NT2/D1 (cell line): ENCODE measurements around the gene RASEF.

Source experiments
- DNase-seq: peaks from one replicate; pipeline ENCODE4 v3.0.0-alpha.2; 2011; ENCODE audit warnings: low read depth, low spot score
- H3K27me3 ChIP-seq: 2 replicates; pipeline ENCODE4 v1.6.0; 2011; ENCODE audit warnings: mild to moderate bottlenecking; ENCODE audit not compliant: insufficient read length, insufficient read depth
- H3K36me3 ChIP-seq: 2 replicates; pipeline ENCODE4 v1.6.1; 2011; ENCODE audit warnings: mild to moderate bottlenecking, low read length, mixed read lengths; ENCODE audit not compliant: insufficient read depth, insufficient read length
- H3K4me1 ChIP-seq: 2 replicates; pipeline ENCODE4 v1.5.1; 2011; ENCODE audit not compliant: insufficient read depth, insufficient read length
- H3K4me3 ChIP-seq: 2 replicates; pipeline ENCODE4 v1.5.1; 2011; ENCODE audit warnings: low read depth; ENCODE audit not compliant: insufficient read length
- H3K9ac ChIP-seq: 2 replicates; pipeline ENCODE4 v1.6.0; 2011; ENCODE audit warnings: low read depth; ENCODE audit not compliant: insufficient read length
- H3K9me3 ChIP-seq: 2 replicates; pipeline ENCODE4 v1.5.1; 2011; ENCODE audit warnings: mild to moderate bottlenecking, low read length; ENCODE audit not compliant: insufficient read depth
- SUZ12 ChIP-seq: IDR thresholded peaks from 2 replicates; pipeline ENCODE4 v1.6.1; 2011; ENCODE audit not compliant: insufficient read length, insufficient read depth; ENCODE audit errors: extremely low read depth
- YY1 ChIP-seq: IDR thresholded peaks from 2 replicates; pipeline ENCODE4 v1.6.1; 2011; ENCODE audit not compliant: insufficient read length, insufficient read depth
- ZNF274 ChIP-seq: IDR thresholded peaks from 2 replicates; pipeline ENCODE4 v1.6.1; 2011; ENCODE audit warnings: mild to moderate bottlenecking, low read depth, low read length

The RASEF gene

DNA sequence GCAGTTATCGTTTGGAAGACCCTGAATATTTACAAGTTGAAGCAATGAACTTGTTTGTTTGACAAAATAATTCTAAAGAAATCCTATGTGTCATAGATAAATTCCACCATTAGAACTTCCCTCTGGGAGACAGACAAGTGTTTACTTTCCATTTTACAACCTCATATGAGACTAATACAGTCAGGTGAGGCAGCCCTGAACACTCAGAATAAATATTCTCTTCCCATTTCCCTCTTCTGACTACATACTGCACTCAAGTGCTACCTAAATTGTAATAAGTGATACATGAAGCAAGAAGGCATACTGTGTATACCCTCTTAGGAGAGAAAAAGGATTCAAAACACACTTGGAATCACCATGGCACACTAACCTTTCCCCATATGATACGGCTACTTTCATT, 6.8 kb downstream of the RASEF start:
- Histone ChIP-seq H3K9ac (no peak overlapping the region), H3K36me3 (no peaks in the 10 kb centered on the region), H3K27me3 (peaks cover 11% of the 10 kb centered on the region), H3K4me3 (no peak overlapping the region), H3K9me3 (no peaks in the 10 kb centered on the region), H3K4me1 (no peaks in the 10 kb centered on the region)
- no peak for TF ChIP-seq YY1
- no peak for TF ChIP-seq ZNF274
- TF ChIP-seq SUZ12, result no peak
- DNase-seq, result no peak

DNA sequence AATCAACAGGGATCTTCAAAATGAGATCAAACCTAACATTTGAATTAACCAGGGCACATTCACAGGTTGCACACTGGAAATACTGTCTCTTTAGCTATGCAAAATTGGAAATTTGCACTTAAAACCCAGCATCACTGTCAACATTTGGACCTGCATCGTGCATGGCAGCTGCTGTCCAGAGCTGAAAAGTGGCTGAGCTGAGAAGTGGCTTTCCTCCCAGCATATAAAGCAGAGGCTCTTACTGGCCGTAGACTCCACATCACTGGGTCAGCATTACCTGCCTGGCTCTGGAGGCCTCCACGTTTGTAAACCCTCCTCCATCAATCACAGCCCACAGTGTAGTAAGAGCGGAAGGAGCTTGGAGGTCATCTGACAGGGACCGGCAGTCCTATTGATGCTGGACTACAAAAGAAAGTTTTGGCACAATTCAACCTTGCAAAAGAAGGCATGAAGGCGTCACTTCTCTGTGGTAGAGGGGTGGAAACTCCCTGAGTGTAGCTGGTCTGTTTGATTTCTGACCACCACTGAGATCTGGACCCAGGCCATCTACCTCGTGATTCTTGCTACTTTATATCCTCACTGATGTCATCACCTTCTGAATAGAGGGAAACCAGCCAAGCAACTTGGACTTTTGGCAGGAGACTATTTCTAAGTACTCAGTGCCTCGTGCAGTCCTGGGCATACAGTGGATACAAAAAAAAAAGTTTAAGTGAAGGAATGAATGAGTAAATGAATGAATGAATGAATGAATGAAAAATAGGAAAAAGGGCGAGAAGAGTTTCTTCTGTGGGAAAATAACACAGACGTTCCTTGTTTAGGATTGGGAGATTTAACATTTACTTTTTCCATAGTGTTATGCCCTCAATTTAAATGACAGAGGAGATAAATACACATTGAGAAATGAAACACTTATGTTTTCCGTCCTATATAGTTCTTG, 14.8 kb downstream of the RASEF start:
- Histone ChIP-seq H3K4me1 (no peaks in the 10 kb centered on the region), H3K4me3 (no peak overlapping the region), H3K9ac (no peak overlapping the region), H3K36me3 (no peaks in the 10 kb centered on the region), H3K9me3 (no peaks in the 10 kb centered on the region), H3K27me3 (no peaks in the 10 kb centered on the region)
- no peak for TF ChIP-seq YY1
- no peak for DNase-seq

DNA sequence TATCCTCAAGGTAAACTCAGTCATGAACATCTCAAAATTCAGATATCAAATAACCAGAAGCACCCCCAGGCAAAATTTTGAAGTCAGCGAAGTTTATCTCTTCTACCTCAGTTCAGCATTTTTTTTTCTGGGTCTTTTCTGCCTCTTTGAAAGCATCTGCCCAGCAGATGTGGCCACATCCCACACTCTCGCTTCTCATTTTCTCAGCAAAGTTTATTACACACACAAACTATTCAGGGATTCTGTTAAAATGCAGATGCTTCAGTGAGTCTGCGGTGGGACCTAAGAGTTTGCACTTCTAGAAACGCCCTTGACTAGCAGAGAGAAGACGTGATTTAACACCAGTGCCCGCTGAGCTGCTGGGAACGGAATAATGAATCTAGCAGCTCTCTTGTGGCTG, 19.3 kb downstream of the RASEF start:
- TF ChIP-seq YY1 (no peak), ZNF274 (no peak), SUZ12 (no peak)
- Histone ChIP-seq H3K4me3 (no peak overlapping the region), H3K9me3 (no peaks in the 10 kb centered on the region), H3K9ac (no peak overlapping the region), H3K36me3 (no peaks in the 10 kb centered on the region), H3K27me3 (no peaks in the 10 kb centered on the region), H3K4me1 (no peaks in the 10 kb centered on the region)
- DNase-seq, result no peak

DNA sequence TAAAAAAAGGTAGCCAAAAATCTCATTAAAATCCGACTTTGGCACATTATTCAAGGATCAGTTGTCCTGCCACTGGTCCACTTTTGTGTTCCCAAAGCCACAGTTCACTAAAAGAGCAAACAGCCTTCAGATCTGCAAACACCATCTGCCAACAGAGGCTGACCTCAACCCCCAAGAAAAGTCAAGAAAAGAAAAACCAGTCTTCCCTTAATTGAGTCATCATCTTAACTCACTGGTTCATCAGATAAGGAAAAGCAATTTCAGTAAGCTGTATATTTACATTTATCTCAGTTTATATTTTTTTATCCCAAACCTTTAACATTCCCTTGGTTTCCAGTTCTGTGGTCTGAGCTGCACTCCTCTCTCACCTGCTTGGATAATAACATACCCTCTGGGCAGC, 21.2 kb downstream of the RASEF start:
- TF ChIP-seq SUZ12 (no peak), ZNF274 (no peak), YY1 (no peak)
- no peak overlapping the region for H3K9ac ChIP-seq
- H3K27me3 ChIP-seq, result no peaks in the 10 kb centered on the region

DNA sequence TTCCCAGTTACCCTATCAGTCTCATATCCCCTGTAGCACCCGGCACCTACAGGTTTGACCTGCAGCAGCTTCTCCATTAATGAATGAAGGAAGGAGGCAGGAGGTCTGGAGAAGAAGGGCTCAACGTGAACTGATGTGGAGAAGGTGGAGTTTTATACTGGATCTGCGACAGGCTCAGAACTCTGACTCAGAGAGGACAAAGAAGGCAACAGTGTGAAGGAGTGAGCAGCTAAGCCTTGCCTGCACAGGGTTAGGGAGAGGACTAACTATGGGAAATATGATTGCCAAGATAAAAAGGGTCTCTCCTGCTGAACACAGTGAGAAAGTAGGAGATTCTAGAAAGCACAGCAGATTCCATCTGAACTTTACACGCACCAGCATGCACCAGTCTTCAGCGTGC, 23.6 kb downstream of the RASEF start:
- TF ChIP-seq ZNF274, result no peak
- no peak for TF ChIP-seq SUZ12
- no peaks in the 10 kb centered on the region for H3K9me3 ChIP-seq
- no peaks in the 10 kb centered on the region for H3K4me1 ChIP-seq
- H3K36me3 ChIP-seq, result no peaks in the 10 kb centered on the region
- no peaks in the 10 kb centered on the region for H3K27me3 ChIP-seq
- no peak overlapping the region for H3K4me3 ChIP-seq
- DNase-seq, result no peak
- no peak overlapping the region for H3K9ac ChIP-seq

More for the DNA sequence above, 21.2 kb downstream of the RASEF start:
- Histone ChIP-seq H3K4me1 (no peaks in the 10 kb centered on the region), H3K4me3 (no peak overlapping the region), H3K9me3 (no peaks in the 10 kb centered on the region), H3K36me3 (no peaks in the 10 kb centered on the region)
- DNase-seq, result no peak

DNA sequence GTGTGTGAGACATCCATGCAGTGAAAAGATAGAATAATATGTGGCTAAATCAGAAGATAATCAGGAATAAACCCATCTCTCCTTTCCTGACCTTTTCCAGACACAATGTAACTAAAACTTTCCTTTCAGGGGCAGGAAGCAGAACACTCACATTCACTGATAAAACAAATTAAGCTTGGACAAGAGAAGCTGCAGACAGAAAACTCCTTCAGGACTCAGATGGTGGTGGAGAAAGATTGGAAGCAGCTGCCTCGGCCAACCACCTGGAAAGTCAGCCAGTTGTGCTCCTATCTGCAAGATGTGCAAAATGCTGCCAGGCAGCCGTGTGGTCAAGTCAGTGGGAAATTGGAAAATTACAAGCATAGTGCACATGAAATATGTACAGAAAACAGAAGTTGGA, 26.9 kb downstream of the RASEF start:
- Histone ChIP-seq H3K36me3 (no peaks in the 10 kb centered on the region), H3K27me3 (no peaks in the 10 kb centered on the region), H3K4me3 (no peak overlapping the region), H3K9ac (no peak overlapping the region), H3K4me1 (no peaks in the 10 kb centered on the region), H3K9me3 (no peaks in the 10 kb centered on the region)
- TF ChIP-seq ZNF274 (no peak), SUZ12 (no peak), YY1 (no peak)
- DNase-seq, result no peak

DNA sequence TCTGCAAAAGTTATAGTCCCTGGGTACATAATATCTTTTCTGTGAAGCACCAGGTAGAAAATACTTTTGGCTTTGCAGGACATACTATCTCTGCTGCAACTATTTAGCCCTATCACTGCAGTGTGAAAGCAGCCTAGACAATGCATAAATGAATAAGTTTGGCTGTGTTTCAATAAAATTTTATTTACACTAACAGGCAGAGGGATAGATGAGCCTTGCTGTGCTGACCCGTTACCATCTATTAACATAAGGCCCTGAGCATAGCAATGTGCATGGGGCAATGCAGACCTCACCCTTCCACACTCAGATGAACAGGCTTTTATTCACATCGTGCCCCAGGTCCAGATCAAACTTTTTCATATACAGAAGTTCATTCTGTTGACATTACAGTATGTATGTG, 27.8 kb downstream of the RASEF start:
- no peaks in the 10 kb centered on the region for H3K4me1 ChIP-seq
- H3K9ac ChIP-seq, result no peak overlapping the region
- H3K36me3 ChIP-seq, result no peaks in the 10 kb centered on the region
- H3K9me3 ChIP-seq, result no peaks in the 10 kb centered on the region
- TF ChIP-seq SUZ12, result no peak
- DNase-seq, result no peak
- H3K4me3 ChIP-seq, result no peak overlapping the region
- no peaks in the 10 kb centered on the region for H3K27me3 ChIP-seq

DNA sequence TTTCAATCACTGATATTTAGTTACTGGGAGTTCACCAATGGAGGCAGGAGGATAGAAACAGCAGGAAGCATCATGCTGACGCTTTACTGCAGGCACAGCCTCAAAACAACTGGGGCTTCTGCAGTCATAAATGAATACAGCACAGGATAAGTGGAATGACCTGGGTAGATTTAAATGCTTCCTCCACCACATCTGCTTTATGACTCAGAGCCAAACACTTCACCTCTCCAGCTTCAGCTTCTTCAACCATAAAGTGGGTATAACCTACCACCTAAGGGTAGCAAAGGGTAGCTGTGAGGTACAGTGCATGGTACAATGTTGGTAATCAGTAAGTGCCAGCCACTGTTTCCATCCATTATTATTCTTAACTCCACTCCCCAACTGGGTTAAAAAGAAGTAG, 28.4 kb downstream of the RASEF start:
- Histone ChIP-seq H3K27me3 (no peaks in the 10 kb centered on the region), H3K4me3 (no peak overlapping the region), H3K36me3 (no peaks in the 10 kb centered on the region), H3K4me1 (no peaks in the 10 kb centered on the region), H3K9ac (no peak overlapping the region), H3K9me3 (no peaks in the 10 kb centered on the region)
- DNase-seq, result no peak
- TF ChIP-seq YY1 (no peak), ZNF274 (no peak), SUZ12 (no peak)
